ENCODE measurements around the gene TLK1. TPM values are rescaled to one million over a fixed set of nuclear protein-coding genes. Genes with fewer than 3 reads are reported as not detected.

TLK1 gene
- total and polyA plus RNA-seq, 5 donors: 7.3 to 35.3 (median 32.9) TPM

DNA sequence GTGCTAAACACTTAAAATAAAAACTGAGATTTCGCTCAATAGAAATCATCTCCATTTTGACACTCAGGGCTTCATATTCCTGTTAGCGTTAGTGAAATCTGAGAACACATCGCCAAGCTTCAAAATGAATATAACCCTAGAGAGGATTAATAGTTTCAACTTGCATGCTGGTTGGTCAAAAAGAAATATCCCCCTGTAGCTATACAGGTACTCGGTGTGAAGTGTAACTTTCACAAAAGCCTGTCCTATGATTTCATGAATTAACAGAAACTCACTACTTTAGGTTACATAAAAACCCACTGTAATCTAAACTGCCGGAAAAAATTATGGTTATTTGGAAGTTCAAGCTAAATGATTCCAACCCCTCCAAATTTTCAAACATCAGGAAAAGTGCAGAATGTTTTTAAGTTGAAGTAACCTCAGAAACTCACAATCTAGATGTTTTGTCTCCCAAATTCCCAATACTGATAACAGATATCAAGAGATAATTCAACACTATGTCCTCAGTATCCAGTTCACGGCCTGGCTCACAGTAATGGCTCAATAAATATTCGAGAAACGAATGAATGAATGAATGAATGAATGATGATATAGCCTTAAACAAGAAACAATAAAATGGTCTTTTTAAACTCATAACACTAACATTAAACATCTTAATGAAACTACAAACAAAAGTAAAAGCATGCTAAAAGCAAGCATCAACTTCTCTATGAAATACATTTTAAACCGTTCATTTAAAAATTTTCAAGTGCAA lies 2.5 kb downstream of the TLK1 start:
- H3K4me1 ChIP-seq (ENCODE audit: control insufficient read depth, insufficient read depth, low read length): no peaks in the 10 kb centered on the region
- no peaks in the 10 kb centered on the region for H3K9me3 ChIP-seq (ENCODE audit: control insufficient read depth, low read length)
- no peaks in the 10 kb centered on the region for H3K27me3 ChIP-seq (ENCODE audit: control insufficient read depth, insufficient read depth)
- H3K4me3 ChIP-seq (ENCODE audit: low read length): no peak overlapping the region
- 76% methylated on average over 9 of the region's 9 CpGs for WGBS
- ATAC-seq: no peak
- intact Hi-C loops (cut with DNase I): no loop called here
- DNase-seq: no peak
- no peak overlapping the region for H3K27ac ChIP-seq (ENCODE audit: low read length)

DNA sequence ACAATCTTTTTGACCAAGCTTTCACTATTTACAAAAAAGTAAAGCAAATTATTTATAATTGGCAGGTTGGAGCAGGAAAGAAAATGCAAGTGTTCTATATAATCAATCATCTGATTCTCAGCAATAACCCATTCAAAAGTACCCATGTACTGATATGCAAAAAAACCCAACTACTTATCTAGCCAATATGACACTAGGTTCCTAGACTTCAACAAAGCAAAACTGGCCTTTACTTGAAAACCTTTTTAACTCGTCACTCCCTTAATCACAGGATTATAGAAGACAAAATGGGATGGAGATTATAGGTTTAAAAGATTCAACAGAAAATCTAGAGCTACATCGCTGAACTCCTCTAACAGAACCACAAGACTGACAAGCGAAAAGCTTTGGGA lies 3.6 kb downstream of the TLK1 start:
- no peak overlapping the region for H3K27ac ChIP-seq (ENCODE audit: low read length)
- H3K4me3 ChIP-seq (ENCODE audit: low read length): no peak overlapping the region
- H3K4me1 ChIP-seq (ENCODE audit: control insufficient read depth, insufficient read depth, low read length): no peaks in the 10 kb centered on the region
- H3K27me3 ChIP-seq (ENCODE audit: control insufficient read depth, insufficient read depth): no peaks in the 10 kb centered on the region
- WGBS: 98% methylated on average over 3 of the region's 3 CpGs
- no peak for ATAC-seq
- intact Hi-C loops (cut with DNase I): no loop called here
- no peak for DNase-seq
- H3K9me3 ChIP-seq (ENCODE audit: control insufficient read depth, low read length): no peaks in the 10 kb centered on the region

DNA sequence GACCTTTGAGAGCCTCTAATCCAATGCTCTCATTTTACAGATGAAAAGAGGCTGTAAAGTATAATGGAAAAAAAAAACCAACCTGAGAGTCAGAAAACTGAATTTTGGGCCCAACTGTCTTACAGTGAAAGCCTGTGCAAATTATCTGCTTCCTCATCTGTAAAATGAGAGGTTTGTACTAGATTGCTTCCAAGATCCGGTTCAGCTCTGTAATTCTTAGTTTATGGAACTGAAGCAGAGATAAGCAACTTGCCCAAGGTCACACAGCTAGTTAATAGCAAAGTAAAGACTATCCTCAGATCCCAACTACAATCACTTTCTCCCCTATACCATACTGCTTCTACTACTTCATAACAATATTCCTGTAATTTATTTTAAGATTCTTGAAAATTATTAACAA lies 6.3 kb downstream of the TLK1 start:
- Histone ChIP-seq H3K9me3 (ENCODE audit: control insufficient read depth, low read length) (no peaks in the 10 kb centered on the region), H3K27me3 (ENCODE audit: control insufficient read depth, insufficient read depth) (no peaks in the 10 kb centered on the region), H3K4me3 (ENCODE audit: low read length) (no peak overlapping the region), H3K27ac (ENCODE audit: low read length) (no peak overlapping the region), H3K4me1 (ENCODE audit: control insufficient read depth, insufficient read depth, low read length) (peaks cover 1% of the 10 kb centered on the region)
- ATAC-seq (no peak), DNase-seq (no peak)
- 16% methylated on average over 1 of the region's 1 CpG for WGBS
- intact Hi-C loops (cut with DNase I): no loop called here

DNA sequence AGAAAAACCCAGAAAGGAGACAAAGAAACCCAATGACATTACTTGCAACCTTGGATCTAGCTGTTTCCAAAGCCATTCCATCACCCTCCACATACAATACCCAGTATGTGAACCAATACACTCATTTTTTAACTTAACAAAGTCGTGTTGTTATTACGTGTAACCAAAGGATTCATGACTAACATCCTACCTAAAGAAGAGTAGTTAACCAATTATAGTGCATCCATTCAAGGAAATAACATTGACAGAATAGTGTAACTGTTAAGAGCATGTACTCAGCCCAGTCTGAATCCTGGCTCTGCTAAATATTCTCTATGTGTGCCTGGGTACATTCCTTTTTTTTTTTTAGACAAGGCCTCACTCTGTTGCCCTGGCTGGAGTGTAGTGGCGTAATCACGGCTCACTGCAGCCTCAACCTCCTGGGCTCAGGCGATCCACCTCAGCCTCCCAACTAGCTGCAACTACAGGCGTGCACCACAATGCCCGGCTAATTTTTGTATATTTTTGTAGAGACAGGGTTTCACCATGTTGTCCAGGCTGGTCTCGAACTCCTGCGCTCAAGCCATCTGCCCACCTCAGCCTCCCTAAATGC lies 9.9 kb downstream of the TLK1 start:
- 96% methylated on average over 9 of the region's 9 CpGs for WGBS
- H3K4me1 ChIP-seq (ENCODE audit: control insufficient read depth, insufficient read depth, low read length): peaks cover 4% of the 10 kb centered on the region
- intact Hi-C loops (cut with DNase I): no loop called here

DNA sequence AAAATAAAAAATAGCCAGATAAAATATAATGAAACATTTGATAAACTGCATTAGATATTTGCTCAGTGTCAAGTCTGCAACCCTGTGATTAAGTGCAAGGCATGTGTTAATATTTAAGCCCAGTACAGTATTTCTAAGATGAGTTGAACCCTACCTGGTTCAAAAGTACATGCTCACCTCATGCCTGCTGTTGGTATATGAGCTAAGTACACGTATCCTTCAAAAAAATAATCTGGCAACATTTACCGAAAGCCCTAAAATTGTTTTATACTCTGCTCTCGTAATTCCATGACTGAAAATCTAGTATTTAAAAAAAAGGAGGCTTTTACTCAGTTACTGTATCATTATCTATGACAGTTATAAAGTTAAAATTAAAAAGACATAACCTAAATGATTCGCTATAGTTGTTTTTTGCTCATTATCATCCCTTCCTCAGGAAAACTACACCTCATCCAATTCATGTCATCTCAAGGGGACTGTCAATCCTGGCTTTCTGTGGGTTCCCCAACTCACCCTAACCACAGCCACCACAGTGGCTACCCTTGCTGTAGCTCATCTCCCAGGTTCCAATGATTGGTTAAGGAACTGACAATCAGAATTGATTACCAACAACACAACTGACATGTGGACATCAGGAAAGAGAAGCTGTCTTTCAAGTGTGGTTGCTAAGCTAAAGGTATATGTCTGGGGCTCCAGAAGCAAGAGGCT lies 10.6 kb downstream of the TLK1 start:
- ATAC-seq (no peak), DNase-seq (no peak)
- intact Hi-C loops (cut with DNase I): no loop called here
- Histone ChIP-seq H3K27ac (ENCODE audit: low read length) (no peak overlapping the region), H3K4me1 (ENCODE audit: control insufficient read depth, insufficient read depth, low read length) (peaks cover 4% of the 10 kb centered on the region), H3K9me3 (ENCODE audit: control insufficient read depth, low read length) (no peaks in the 10 kb centered on the region), H3K4me3 (ENCODE audit: low read length) (no peak overlapping the region), H3K27me3 (ENCODE audit: control insufficient read depth, insufficient read depth) (no peaks in the 10 kb centered on the region)
- 94% methylated on average over 4 of the region's 4 CpGs for WGBS

More for the DNA sequence above, 9.9 kb downstream of the TLK1 start:
- Histone ChIP-seq H3K4me3 (ENCODE audit: low read length) (no peak overlapping the region), H3K27ac (ENCODE audit: low read length) (no peak overlapping the region), H3K9me3 (ENCODE audit: control insufficient read depth, low read length) (no peaks in the 10 kb centered on the region), H3K27me3 (ENCODE audit: control insufficient read depth, insufficient read depth) (no peaks in the 10 kb centered on the region)
- ATAC-seq: no peak
- DNase-seq: no peak

DNA sequence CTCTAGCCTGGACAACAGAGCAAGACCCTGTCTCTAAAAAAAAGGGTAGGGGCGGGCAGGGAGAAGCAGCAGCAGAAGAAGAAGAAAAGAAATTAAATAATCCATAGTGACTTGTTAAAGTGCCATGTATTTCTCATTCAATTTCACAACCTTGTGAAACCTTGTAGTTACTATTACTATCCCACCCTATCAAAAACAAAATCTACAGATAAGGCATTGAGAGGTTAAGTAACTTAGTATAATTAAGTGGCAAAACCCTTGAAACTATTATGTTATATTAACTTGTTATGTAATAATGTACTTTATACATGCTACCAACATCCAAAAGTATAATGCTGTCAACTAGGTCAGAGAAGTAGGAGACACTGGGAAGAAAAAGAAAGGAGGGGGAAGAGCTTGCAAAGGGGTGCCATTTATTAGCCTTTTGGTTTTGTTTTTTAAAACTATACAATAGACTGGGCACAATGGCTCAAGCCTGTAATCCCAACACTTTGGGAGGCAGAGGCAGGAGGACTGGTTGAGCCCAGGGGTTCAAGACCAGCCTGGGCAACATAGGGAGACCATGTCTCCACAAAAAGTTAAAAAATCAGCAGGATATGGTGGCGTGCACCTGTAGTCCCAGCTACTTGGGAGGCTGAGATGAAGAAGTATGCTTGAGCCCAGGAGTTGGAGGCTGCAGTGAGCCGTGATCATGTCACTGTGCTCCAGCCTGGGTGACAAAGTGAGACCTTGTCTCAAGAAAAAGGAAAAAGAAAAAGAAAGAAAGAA lies 11.3 kb downstream of the TLK1 start:
- DNase-seq (no peak), ATAC-seq (no peak)
- no peak overlapping the region for H3K4me3 ChIP-seq (ENCODE audit: low read length)
- intact Hi-C loops (cut with DNase I): no loop called here
- H3K4me1 ChIP-seq (ENCODE audit: control insufficient read depth, insufficient read depth, low read length): peaks cover 4% of the 10 kb centered on the region
- no peaks in the 10 kb centered on the region for H3K27me3 ChIP-seq (ENCODE audit: control insufficient read depth, insufficient read depth)
- 98% methylated on average over 3 of the region's 3 CpGs for WGBS
- no peak overlapping the region for H3K27ac ChIP-seq (ENCODE audit: low read length)
- no peaks in the 10 kb centered on the region for H3K9me3 ChIP-seq (ENCODE audit: control insufficient read depth, low read length)

DNA sequence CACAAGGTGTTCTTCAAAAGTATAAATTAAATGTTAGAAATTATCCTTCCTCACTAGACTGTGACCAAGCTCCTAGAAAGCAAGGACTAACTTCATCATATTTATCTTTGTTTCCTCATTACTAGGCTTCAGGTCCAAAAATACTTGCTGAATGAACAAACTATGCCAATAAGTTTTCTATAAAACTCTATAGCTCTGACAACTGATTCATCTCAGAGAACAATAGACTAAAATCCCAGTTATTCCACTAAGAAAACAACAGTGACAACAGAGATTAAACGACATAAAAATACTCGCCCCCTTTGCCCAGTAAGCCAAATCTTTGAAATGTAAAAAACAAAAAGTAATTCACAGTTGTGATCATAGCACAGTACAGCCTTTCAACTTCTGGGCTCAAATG lies 13.6 kb downstream of the TLK1 start:
- intact Hi-C loops (cut with DNase I): no loop called here
- DNase-seq (no peak), ATAC-seq (no peak)
- Histone ChIP-seq H3K4me3 (ENCODE audit: low read length) (no peak overlapping the region), H3K27me3 (ENCODE audit: control insufficient read depth, insufficient read depth) (no peaks in the 10 kb centered on the region), H3K4me1 (ENCODE audit: control insufficient read depth, insufficient read depth, low read length) (peaks cover 4% of the 10 kb centered on the region), H3K9me3 (ENCODE audit: control insufficient read depth, low read length) (no peaks in the 10 kb centered on the region), H3K27ac (ENCODE audit: low read length) (no peak overlapping the region)
- 55% methylated on average over 2 of the region's 2 CpGs for WGBS

DNA sequence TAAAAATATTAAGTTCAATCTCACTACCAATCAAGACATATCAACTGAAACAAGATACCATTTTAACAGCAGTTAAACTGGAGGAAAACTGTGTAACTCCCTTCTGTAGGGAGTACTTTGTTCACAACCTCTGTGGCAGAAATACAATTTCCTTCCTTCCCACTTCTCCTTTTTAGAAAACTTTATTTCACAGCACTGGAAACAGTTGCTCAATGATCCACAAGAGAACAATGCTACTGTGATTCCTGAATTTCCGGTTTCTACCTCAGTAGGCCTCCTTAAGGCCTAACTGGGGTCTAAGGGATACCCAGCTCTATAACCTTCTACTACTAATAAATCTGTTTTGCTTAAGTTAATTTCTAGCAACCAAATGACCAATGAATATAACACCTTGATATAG lies 14.1 kb downstream of the TLK1 start:
- Histone ChIP-seq H3K4me3 (ENCODE audit: low read length) (no peak overlapping the region), H3K27me3 (ENCODE audit: control insufficient read depth, insufficient read depth) (no peaks in the 10 kb centered on the region), H3K4me1 (ENCODE audit: control insufficient read depth, insufficient read depth, low read length) (peaks cover 4% of the 10 kb centered on the region), H3K9me3 (ENCODE audit: control insufficient read depth, low read length) (no peaks in the 10 kb centered on the region), H3K27ac (ENCODE audit: low read length) (no peak overlapping the region)
- intact Hi-C loops (cut with DNase I): no loop called here
- WGBS: 49% methylated on average over 1 of the region's 1 CpG
- ATAC-seq: peak in 1 of 2 donors; percentile 66
- DNase-seq: no peak

DNA sequence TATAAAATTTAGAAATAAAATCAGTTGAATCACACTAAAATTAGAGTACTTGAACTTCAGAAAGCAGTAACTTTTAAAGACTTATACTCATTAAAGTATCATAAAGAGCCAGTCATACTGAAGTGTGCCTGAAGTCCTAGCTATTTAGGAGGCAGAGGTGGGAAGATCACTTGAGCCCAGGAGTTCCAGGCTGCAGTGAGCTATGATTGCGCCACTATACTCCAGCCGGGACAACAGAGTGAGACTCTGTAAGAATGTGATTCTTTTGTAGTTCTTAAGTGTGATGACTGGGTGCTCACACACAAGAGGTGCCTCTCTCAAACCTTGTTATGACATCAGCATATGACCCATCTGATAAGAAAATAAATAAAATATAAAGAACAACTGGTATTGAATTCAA lies 14.6 kb downstream of the TLK1 start:
- no peak for ATAC-seq
- Histone ChIP-seq H3K4me3 (ENCODE audit: low read length) (no peak overlapping the region), H3K27me3 (ENCODE audit: control insufficient read depth, insufficient read depth) (no peaks in the 10 kb centered on the region), H3K9me3 (ENCODE audit: control insufficient read depth, low read length) (no peaks in the 10 kb centered on the region), H3K27ac (ENCODE audit: low read length) (no peak overlapping the region), H3K4me1 (ENCODE audit: control insufficient read depth, insufficient read depth, low read length) (peaks cover 4% of the 10 kb centered on the region)
- no peak for DNase-seq
- intact Hi-C loops (cut with DNase I): no loop called here
- 86% methylated on average over 2 of the region's 2 CpGs for WGBS

DNA sequence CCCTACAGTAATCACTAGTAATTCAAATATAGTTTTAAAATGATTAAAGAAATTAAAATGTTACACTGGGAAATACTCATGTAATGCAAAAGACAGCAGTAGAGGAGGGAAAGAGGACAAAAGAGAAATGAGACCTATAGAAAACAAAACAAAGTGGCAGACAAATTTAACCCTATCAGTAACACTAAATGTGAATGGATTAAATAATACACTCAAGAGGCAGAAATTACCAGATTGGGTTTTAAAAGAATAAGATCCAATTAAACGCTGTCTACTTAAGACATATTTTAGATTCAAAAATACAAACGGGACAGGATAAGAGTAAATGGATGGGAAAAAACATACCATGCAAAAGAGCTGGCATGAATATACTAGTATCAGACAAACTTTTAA lies 17.0 kb downstream of the TLK1 start:
- intact Hi-C loops (cut with DNase I): no loop called here
- ATAC-seq (no peak), DNase-seq (no peak)
- no peak overlapping the region for H3K4me3 ChIP-seq (ENCODE audit: low read length)
- peaks cover 3% of the 10 kb centered on the region for H3K4me1 ChIP-seq (ENCODE audit: control insufficient read depth, insufficient read depth, low read length)
- H3K9me3 ChIP-seq (ENCODE audit: control insufficient read depth, low read length): no peaks in the 10 kb centered on the region
- H3K27ac ChIP-seq (ENCODE audit: low read length): no peak overlapping the region
- WGBS: 87% methylated on average over 2 of the region's 2 CpGs
- no peaks in the 10 kb centered on the region for H3K27me3 ChIP-seq (ENCODE audit: control insufficient read depth, insufficient read depth)

DNA sequence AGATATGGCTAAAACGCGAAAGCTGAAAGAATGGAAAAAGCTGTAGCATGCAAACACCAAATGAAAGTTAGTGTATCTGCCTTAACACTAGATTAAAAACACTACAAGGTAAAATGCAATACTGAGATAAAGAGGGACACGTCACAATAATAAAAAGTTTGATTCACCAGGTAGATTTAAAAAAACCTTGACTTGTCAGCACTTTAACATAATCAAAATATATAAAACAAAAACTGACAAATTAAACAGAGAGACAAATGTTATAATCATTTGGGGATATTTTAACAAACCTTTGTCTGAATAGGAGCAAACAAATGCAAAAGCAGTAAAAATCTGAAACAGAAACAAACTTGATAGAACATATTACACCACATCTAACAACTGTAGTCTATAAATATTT lies 18.3 kb downstream of the TLK1 start:
- 79% methylated on average over 3 of the region's 3 CpGs for WGBS
- no peak for ATAC-seq
- peaks cover 1% of the 10 kb centered on the region for H3K4me1 ChIP-seq (ENCODE audit: control insufficient read depth, insufficient read depth, low read length)
- H3K27ac ChIP-seq (ENCODE audit: low read length): no peak overlapping the region
- H3K4me3 ChIP-seq (ENCODE audit: low read length): no peak overlapping the region
- intact Hi-C loops (cut with DNase I): no loop called here
- H3K9me3 ChIP-seq (ENCODE audit: control insufficient read depth, low read length): no peaks in the 10 kb centered on the region
- no peaks in the 10 kb centered on the region for H3K27me3 ChIP-seq (ENCODE audit: control insufficient read depth, insufficient read depth)
- DNase-seq: no peak
